Measurements from ENCODE around the gene CERK.

- TF ChIP-seq POLR2AphosphoS5 (IDR thresholded peaks at IDR 0.05) (no peak), CTCF (IDR thresholded peaks at IDR 0.05) (no peak), POLR2A (IDR thresholded peaks at IDR 0.05) (no peak)
These were observed 6.5 kb upstream of the CERK start for GRCh38 chr22:46744581-46744980.
